Tibial artery (tissue), 4 donors: ENCODE data around the gene BTBD9.

Experiments
- DNase-seq, 2 donors: peaks; one replicate each; pipeline ENCODE4 v3.0.0-alpha.2; 2019
- H3K27ac ChIP-seq, 2 donors: fragments of 200-600 bp; sonication (generic) in 1 of 2; 1 replicate in 1 of 2; 2 replicates in 1 of 2; pipeline ENCODE4 v1.5.1; 2018 to 2019; ENCODE audit warnings: mild to moderate bottlenecking in 1 of 2
- H3K27me3 ChIP-seq, 2 donors: fragments of 200-600 bp; sonication (generic) in 1 of 2; one replicate each; pipeline versions ENCODE4 v1.5.1 to v1.6.0; 2016 to 2019
- H3K36me3 ChIP-seq, 3 donors: fragments of 200-600 bp; sonication (generic) in 2 of 3; one replicate each; pipeline ENCODE4 v1.5.1; 2016 to 2019; ENCODE audit warnings: mild to moderate bottlenecking in 2 of 3
- H3K4me1 ChIP-seq, 4 donors: fragments of 200-600 bp; sonication (generic) in 2 of 4; 1 replicate in 3 of 4; 2 replicates in 1 of 4; pipeline ENCODE4 v1.5.1; 2016 to 2019
- H3K4me3 ChIP-seq, 2 donors: fragments of 200-600 bp; sonication (generic) in 1 of 2; 1 replicate in 1 of 2; 2 replicates in 1 of 2; pipeline ENCODE4 v1.5.1; 2018 to 2019; ENCODE audit warnings: mild to moderate bottlenecking in 2 of 2
- H3K9me3 ChIP-seq, 3 donors: fragments of 200-600 bp; sonication (generic) in 1 of 3; one replicate each; pipeline ENCODE4 v1.5.1; 2016 to 2019
- intact Hi-C: fragments of 100-400 bp; cut with DNase I; formaldehyde crosslinking; loops from one replicate; pipeline ENCODE4 v1.15.0; 2023; ENCODE audit warnings: low total_unique reads
- TF ChIP-seq, protein P1 (sequence below), 2 experiments: fragments of 200-600 bp in 1 of 2; fragments of 450-650 bp in 1 of 2; IDR thresholded peaks; one replicate each; pipeline ENCODE4 v1.5.1; 2017 to 2019; ENCODE audit warnings: antibody characterized with exemption in 2 of 2, mild to moderate bottlenecking in 1 of 2, moderate library complexity in 1 of 2

Gene BTBD9

DNA sequence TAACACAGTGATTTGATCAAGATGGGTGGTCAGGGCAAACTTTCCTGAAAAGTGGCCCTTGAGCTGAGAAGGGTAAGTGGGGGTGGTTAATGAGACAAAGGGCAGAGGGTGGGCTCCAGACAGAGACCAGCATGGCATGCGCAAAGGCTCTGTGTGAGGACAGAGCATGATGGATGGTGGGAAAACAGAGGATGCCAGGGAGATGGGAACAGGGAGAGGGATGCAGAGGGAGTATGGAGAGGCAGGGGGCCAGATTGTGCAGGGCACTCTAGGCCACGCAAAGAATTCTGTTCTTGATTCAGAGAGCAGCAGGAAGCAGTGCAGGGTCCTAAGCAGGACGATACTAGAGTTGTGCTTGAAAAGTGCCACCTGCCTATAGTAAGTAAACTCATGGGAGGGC is 394.4 kb downstream of the BTBD9 start:
- no peak for DNase-seq
- Histone ChIP-seq H3K4me3 (no peak overlapping the region), H3K36me3 (no peaks in the 10 kb centered on the region), H3K4me1 (peaks cover 0 to 21% (median 2%) of the 10 kb centered on the region in 4 donors), H3K9me3 (no peaks in the 10 kb centered on the region), H3K27ac (no peak overlapping the region), H3K27me3 (no peaks in the 10 kb centered on the region)
- intact Hi-C loops, result no loop called here
- TF ChIP-seq, protein P1, sequence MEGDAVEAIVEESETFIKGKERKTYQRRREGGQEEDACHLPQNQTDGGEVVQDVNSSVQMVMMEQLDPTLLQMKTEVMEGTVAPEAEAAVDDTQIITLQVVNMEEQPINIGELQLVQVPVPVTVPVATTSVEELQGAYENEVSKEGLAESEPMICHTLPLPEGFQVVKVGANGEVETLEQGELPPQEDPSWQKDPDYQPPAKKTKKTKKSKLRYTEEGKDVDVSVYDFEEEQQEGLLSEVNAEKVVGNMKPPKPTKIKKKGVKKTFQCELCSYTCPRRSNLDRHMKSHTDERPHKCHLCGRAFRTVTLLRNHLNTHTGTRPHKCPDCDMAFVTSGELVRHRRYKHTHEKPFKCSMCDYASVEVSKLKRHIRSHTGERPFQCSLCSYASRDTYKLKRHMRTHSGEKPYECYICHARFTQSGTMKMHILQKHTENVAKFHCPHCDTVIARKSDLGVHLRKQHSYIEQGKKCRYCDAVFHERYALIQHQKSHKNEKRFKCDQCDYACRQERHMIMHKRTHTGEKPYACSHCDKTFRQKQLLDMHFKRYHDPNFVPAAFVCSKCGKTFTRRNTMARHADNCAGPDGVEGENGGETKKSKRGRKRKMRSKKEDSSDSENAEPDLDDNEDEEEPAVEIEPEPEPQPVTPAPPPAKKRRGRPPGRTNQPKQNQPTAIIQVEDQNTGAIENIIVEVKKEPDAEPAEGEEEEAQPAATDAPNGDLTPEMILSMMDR (IDR thresholded peaks at IDR 0.05), result no peak

DNA sequence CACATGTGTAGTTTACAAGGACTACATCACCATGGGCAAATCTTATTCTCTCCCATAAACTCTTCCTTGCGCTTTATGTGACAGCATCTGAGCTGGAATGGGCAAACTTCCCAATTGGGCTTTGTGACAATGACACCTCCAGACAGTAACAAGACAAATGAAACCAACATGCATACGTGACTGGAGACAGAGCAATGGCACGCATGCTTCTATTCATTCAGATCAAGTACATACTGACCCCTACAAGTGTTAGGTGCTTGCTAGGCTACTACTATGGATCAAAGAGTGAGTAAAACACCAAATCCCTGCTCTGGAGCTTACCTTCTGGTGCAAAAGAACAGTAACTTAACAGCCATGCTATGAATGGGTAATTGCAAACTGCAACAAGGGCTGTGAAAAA is 394.9 kb downstream of the BTBD9 start:
- H3K4me3 ChIP-seq, result no peak overlapping the region
- H3K9me3 ChIP-seq, result no peaks in the 10 kb centered on the region
- no peak overlapping the region for H3K27ac ChIP-seq
- intact Hi-C loops, result no loop called here
- TF ChIP-seq, protein P1 (IDR thresholded peaks at IDR 0.05), result no peak
- no peak for DNase-seq
- H3K4me1 ChIP-seq, result peaks cover 0 to 18% (median 2%) of the 10 kb centered on the region in 4 donors
- no peaks in the 10 kb centered on the region for H3K27me3 ChIP-seq
- H3K36me3 ChIP-seq, result no peaks in the 10 kb centered on the region

DNA sequence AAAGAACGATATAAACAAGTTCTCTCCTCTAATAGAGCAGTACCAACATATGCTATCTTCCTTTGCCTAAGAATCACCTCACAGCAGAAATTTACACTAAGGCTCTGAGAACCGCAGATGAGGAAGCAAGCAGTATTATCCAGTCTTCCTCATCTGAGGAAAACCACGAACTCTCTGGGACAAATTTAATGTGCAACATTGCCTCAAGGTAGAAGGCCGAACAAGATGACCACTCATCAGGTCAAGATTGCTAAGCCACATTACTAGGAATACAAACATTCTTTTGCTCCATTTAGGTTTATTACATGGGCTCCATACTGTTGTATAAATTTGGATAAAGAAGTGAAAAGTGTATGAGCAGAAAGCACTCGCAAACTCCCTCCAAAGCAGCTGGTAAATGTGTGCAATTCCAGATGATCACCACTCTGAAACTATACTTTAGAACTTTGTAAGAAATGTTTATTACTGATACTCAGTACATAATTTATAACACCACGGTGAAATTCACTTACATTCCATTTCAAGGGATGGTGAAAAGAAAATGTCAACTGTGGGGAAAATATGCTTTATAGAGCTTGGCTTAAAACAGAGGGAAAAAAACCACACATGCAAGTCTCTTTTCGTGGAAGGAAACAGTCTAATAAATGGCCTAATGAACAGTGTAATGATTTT is 398.4 kb downstream of the BTBD9 start:
- Histone ChIP-seq H3K36me3 (no peaks in the 10 kb centered on the region), H3K9me3 (no peaks in the 10 kb centered on the region), H3K4me1 (no peaks in the 10 kb centered on the region), H3K27me3 (no peaks in the 10 kb centered on the region), H3K4me3 (no peak overlapping the region), H3K27ac (no peak overlapping the region)
- DNase-seq, result no peak
- TF ChIP-seq, protein P1 (IDR thresholded peaks at IDR 0.05), result no peak
- intact Hi-C loops, result no loop called here

DNA sequence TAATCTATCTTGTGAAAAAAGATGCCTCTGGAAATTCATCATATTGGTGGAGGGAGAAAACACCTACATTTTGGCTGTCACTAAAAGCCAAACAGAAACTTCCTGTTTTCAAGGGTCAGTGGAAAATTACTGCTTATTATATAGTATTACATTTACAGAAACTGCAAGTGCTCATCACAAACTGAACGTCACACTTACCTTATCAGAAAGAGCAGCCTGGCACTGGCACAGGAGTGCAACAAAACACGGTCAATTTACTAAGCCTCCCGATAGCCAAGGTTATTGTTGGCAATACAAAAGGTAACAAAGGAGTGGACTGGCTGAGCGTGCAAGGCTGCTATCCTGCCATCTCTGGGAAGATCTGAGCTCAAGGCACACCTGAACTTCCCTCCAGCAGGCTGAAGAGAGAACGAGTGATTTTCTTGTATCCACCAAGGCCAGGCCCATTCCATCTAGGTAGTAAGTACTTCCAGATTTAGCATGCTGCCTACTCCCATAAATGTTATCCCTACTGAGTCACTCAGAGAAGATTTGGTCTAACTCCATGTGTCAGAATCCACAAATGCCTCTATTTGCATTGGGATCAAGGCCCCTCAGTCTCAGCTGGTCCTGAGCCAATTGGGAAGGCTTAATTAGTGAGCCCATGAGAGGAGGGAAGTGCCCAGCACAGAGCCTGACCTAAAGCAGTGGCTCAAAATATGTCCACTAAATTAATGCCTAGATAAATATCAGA is 399.8 kb downstream of the BTBD9 start:
- Histone ChIP-seq H3K27me3 (no peaks in the 10 kb centered on the region), H3K4me3 (no peak overlapping the region), H3K36me3 (no peaks in the 10 kb centered on the region), H3K4me1 (no peaks in the 10 kb centered on the region), H3K27ac (no peak overlapping the region), H3K9me3 (no peaks in the 10 kb centered on the region)
- TF ChIP-seq, protein P1 (IDR thresholded peaks at IDR 0.05), result no peak
- intact Hi-C loops, result no loop called here
- DNase-seq, result no peak

DNA sequence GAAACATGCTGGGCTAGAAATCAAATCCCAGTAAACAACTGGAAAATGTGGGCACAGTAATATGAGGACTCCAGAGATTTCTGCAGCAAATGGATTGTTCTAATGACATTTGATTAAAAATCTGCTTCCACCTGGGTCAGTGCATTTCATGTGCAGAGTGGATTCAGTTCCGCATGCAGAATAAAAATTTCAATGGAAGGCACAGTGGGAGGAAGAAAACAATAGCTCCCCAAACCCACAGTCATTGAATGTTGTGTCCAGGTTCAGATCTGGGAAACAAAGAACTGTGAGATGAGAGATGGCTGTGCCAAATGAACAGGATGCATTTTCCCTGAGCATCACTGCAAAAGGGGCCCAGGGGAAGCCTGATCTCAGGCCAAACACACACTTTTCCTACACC is 403.1 kb downstream of the BTBD9 start:
- Histone ChIP-seq H3K9me3 (no peaks in the 10 kb centered on the region), H3K4me1 (no peaks in the 10 kb centered on the region), H3K27me3 (no peaks in the 10 kb centered on the region), H3K36me3 (no peaks in the 10 kb centered on the region), H3K27ac (no peak overlapping the region), H3K4me3 (no peak overlapping the region)
- TF ChIP-seq, protein P1 (IDR thresholded peaks at IDR 0.05), result no peak
- intact Hi-C loops, result no loop called here
- no peak for DNase-seq
